Large intestine (tissue), 3 donors: ENCODE results near the gene MDM1. TPM values are rescaled to one million over a fixed set of nuclear protein-coding genes. Genes with fewer than 3 reads are reported as not detected.

Experiments used
- DNase-seq, 2 donors: peaks; one replicate each; pipeline versions ENCODE4 v3.0.0 to v3.0.0-alpha.2; 2013
- H3K27ac ChIP-seq: one replicate; pipeline ENCODE4 v1.5.1; 2013; ENCODE audit warnings: low read length
- H3K27me3 ChIP-seq: 2 replicates; pipeline ENCODE4 v1.6.1; 2013; ENCODE audit warnings: low read length; ENCODE audit not compliant: control insufficient read depth, insufficient read depth
- H3K36me3 ChIP-seq: 2 replicates; pipeline ENCODE4 v1.6.1; 2013; ENCODE audit warnings: low read length; ENCODE audit not compliant: control insufficient read depth, insufficient read depth
- H3K4me1 ChIP-seq: one replicate; pipeline ENCODE4 v1.6.1; 2013; ENCODE audit warnings: low read length; ENCODE audit not compliant: control insufficient read depth, insufficient read depth
- H3K4me3 ChIP-seq: one replicate; pipeline ENCODE4 v1.5.1; 2013; ENCODE audit warnings: low read length
- H3K9me3 ChIP-seq: one replicate; pipeline ENCODE4 v1.6.1; 2013; ENCODE audit warnings: mild to moderate bottlenecking, low read depth, low read length, moderate library complexity; ENCODE audit not compliant: control insufficient read depth
- WGBS: methylation state at CpG from one replicate; pipeline ENCODE4 v1.1.5; 2013; ENCODE audit warnings: low lambda C conversion rate; ENCODE audit not compliant: insufficient coverage; 5-methylcytosine and 5-hydroxymethylcytosine counted together
- polyA plus RNA-seq: library from polyadenylated mRNA; unstranded; fragments of 120-200 nt; gene quantifications from one replicate; pipeline ENCODE4 v1.2.1, GENCODE V29; 2013

Gene MDM1
- polyA plus RNA-seq, 1 donor, result 20.0 TPM

DNA sequence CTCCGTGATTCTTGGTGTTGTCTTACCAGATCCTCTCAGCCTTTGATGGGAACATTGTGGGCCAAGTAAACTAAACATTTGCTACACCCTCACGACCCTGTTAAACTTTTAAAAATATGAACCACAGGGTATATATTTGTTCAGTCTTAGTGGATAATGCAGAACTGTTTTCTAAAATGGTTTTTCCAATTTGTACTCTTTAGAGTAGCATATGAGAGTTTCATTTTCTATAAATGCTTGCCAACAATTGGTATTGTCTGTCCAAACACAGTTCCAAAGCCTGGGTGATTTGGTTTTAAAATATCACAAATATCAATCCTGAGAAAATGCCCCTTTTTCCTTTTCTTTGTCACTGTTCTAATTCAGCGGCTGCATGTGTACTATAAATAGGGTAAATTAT lies 72.0 kb downstream of the MDM1 start:
- H3K4me1 ChIP-seq, result no peaks in the 10 kb centered on the region
- DNase-seq, result no peak
- no peak overlapping the region for H3K27ac ChIP-seq
- no peak overlapping the region for H3K4me3 ChIP-seq
- WGBS, result 70% methylated on average over 1 of the region's 3 CpGs
- no peaks in the 10 kb centered on the region for H3K36me3 ChIP-seq
- peaks cover 3% of the 10 kb centered on the region for H3K27me3 ChIP-seq
- no peaks in the 10 kb centered on the region for H3K9me3 ChIP-seq

DNA sequence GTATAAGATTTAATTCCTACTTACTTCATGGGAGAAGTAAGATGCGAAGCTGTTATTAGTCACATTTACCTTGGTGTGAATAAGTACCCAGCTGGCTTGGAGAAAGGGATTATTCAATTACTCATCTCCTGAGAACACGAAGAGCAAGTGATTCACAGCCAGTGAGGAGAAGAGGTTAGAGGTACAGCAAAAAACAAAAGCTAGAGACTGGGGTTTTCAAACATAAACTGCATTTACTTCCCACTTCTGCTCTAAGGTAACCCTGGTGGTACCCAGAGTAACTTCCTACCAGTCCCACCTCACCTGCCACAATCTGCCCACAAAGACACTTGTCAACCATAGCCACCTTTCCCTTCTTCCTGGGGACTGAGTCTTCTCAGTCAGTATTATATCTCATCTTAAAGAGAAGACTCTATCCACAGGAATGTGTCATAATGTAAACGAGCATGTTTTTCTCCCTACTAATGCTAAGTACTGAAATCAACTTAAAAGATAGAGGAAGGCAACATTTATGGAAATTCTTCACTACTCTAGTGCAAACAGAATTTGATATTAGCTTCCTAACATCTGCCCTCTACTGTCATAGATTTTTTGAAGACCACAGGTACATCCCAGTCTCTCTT lies 72.7 kb downstream of the MDM1 start:
- no peak for DNase-seq
- no peak overlapping the region for H3K27ac ChIP-seq
- 67% methylated on average over 2 of the region's 3 CpGs for WGBS
- no peaks in the 10 kb centered on the region for H3K9me3 ChIP-seq
- H3K4me3 ChIP-seq, result no peak overlapping the region
- peaks cover 3% of the 10 kb centered on the region for H3K27me3 ChIP-seq
- no peaks in the 10 kb centered on the region for H3K36me3 ChIP-seq
- no peaks in the 10 kb centered on the region for H3K4me1 ChIP-seq

DNA sequence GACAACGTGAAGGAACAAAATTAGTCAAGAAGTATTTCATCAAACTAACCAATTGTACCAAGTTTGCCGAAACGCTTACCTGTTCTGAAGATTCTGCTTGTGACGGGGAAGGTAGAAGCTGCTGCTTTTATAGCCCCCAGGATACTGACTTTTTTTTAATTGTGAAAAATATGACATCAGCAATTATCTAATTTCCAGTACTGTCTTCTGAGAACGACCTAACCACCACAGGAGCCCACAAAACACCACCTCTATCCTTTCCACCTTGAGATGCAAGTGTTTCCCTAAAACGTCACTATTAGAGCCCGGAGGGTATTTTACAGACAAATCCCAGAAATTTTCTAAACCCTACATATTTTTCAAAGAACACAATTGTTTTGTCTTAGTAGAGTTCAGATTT lies 78.7 kb downstream of the MDM1 start, which contains the start of gene IL22:
IL22 (minus strand) TSS at position 101 of the 400 bp plus-strand sequence. CDS start 156 bp downstream, outside the sequence.
- Histone ChIP-seq H3K9me3 (no peaks in the 10 kb centered on the region), H3K4me3 (no peak within 1 kb of the TSS), H3K27me3 (no peaks in the 10 kb centered on the region), H3K36me3 (no peaks in the 10 kb centered on the region), H3K4me1 (no peaks in the 10 kb centered on the region), H3K27ac (no peak within 1 kb of the TSS)
- WGBS, result 100% methylated on average over 2 of the region's 7 CpGs
- DNase-seq, result no peak

DNA sequence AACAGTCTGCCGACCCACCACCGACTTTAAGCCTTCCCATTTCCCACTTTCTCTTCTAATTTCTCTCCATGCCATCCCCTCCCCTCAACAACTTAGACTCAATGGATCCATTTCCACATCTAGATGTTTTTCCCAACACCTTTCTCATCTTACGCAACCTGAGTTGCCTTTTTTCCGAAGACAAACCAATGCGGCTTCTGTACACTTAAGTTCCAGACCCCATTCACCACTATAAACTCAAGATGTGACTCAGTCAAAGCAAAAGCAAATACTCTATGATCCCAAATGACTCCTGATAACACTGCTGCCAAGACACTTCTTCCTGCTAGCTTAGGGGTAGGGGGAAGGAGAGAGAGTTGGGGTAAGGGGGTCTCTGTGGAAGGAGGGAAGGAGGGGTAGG lies 80.1 kb downstream of the MDM1 start:
- no peaks in the 10 kb centered on the region for H3K27me3 ChIP-seq
- no peaks in the 10 kb centered on the region for H3K9me3 ChIP-seq
- no peaks in the 10 kb centered on the region for H3K36me3 ChIP-seq
- WGBS, result 100% methylated on average over 3 of the region's 5 CpGs
- no peak overlapping the region for H3K4me3 ChIP-seq
- no peaks in the 10 kb centered on the region for H3K4me1 ChIP-seq
- H3K27ac ChIP-seq, result no peak overlapping the region
- no peak for DNase-seq

DNA sequence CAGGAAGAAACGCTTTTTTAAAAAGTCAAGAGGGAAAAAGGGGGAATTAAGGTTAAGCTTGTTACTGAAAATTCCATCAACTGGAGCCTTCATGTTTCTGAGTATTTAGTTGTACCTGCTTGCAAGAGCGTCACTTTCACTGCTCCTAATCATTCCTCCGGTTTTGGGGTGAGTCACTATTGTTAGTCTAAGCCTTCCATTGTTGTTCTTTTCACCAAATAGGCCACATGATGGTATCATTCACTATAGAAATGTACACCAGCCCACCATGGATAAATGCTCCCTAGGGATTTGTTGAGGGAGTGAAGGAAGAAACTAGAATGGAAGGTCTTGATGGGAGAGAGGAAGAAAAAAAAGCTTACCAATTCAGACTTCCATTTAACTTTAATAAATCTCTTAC lies 81.7 kb downstream of the MDM1 start:
- no peaks in the 10 kb centered on the region for H3K4me1 ChIP-seq
- peaks cover 3% of the 10 kb centered on the region for H3K27me3 ChIP-seq
- no peaks in the 10 kb centered on the region for H3K36me3 ChIP-seq
- no peak overlapping the region for H3K4me3 ChIP-seq
- no peak for DNase-seq
- WGBS, result 78% methylated on average over 1 of the region's 3 CpGs
- H3K9me3 ChIP-seq, result no peaks in the 10 kb centered on the region
- no peak overlapping the region for H3K27ac ChIP-seq

DNA sequence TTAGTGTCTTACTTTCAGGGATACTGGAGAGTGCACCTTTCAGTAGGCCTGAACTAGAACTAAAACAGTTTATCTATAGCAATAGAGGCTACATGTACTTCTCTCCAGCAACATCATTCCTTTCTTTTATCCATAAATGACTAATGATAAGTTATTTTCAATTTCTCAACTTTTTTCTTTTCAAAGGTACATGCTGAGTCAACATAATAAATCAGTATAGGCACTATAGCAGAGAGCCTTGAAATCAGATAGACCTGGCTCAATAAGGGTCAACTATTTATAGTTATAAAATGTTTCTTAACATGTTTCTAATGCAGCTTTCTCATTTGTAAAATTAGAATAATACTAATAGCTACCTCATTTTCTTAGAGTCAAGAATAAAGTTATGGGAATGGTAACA lies 84.4 kb downstream of the MDM1 start:
- H3K36me3 ChIP-seq, result no peaks in the 10 kb centered on the region
- no peaks in the 10 kb centered on the region for H3K9me3 ChIP-seq
- H3K4me1 ChIP-seq, result no peaks in the 10 kb centered on the region
- DNase-seq, result no peak
- no peak overlapping the region for H3K27ac ChIP-seq
- no peak overlapping the region for H3K4me3 ChIP-seq
- peaks cover 3% of the 10 kb centered on the region for H3K27me3 ChIP-seq

DNA sequence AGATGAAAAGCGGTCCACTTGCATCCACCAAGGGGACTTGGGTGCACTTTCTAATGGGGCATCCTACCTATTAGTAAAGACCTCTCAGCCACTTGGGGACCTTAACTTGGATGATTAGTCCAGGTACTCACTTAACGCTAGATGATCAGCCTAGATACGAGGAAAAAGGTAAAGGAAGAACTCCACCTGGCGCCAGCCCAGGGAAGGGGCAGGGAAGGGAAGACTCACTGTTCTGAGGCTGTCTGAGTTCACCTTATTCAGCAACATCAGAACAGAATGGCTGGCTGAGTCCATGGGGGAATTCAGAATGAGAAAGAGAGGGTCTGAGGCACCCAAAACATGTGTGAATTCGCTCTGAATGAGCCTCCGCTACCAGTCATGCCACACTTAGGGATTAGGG lies 85.8 kb downstream of the MDM1 start:
- Histone ChIP-seq H3K9me3 (no peaks in the 10 kb centered on the region), H3K27me3 (peaks cover 3% of the 10 kb centered on the region), H3K4me3 (no peak overlapping the region), H3K4me1 (no peaks in the 10 kb centered on the region), H3K27ac (no peak overlapping the region), H3K36me3 (no peaks in the 10 kb centered on the region)
- 100% methylated on average over 2 of the region's 6 CpGs for WGBS
- no peak for DNase-seq

DNA sequence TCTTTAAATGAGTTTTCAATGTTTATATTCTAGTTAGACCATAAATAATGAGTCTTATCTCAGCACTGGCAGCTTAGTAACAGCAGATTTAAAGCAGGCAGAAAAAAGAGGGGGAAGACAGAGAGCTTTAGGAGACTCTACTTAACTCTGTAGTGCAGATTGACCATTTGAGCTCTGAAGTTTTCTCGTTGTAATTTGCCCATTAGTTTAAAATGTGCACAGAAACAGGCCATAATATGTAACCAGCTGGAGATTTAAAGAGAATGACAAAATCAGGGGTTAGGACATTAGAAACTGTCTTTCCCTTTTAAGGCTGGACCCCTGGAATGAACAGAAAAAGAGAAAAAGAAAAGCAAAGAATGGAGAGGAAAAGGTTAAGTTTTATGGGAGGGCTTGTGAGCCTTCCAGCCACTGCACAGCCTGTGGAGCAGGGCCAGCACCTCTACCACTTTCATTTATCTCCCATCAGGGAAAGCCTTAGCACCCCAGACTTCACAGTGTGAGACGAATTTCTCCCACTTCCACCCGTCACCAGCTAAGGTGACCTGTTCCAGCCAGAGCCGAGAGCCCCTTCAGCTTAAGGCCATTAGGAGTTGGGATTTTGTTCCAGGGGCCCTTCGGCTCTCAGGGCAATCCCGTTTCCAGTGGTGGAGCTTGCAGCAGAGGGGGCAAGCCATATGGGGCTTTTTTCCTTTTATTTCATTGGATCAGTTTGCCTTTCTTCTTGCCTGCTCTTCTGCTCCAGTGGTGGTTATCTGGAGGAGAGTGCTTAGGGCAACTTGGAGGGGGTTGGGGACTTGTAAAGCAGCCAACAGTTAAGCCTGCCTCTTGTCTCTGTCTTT lies 86.8 kb downstream of the MDM1 start:
- Histone ChIP-seq H3K9me3 (no peaks in the 10 kb centered on the region), H3K27ac (peak overlapping the region; percentile 19), H3K27me3 (peaks cover 3% of the 10 kb centered on the region), H3K36me3 (no peaks in the 10 kb centered on the region), H3K4me3 (no peak overlapping the region), H3K4me1 (peaks cover 3% of the 10 kb centered on the region)
- DNase-seq, result no peak
- WGBS, result no CpG with 5 or more reads among the region's 6 CpGs

Other genes starting within 250 kb of the MDM1 start
- gene IFNG, start 172.6 kb downstream of the MDM1 start, polyA plus RNA-seq, result 0.13 TPM
- 0.10 TPM for gene IL26, start 106.6 kb downstream of the MDM1 start, polyA plus RNA-seq
- not detected for gene IL22, start 78.8 kb downstream of the MDM1 start, polyA plus RNA-seq